HepG2 (cell line): Measurements from ENCODE around the gene GPR62. TPM values are rescaled to one million over a fixed set of nuclear protein-coding genes. Genes with fewer than 3 reads are reported as not detected.

ENCODE experiments used
- CHD4 ChIP-seq: fragments of 200-600 bp; sonication (generic); IDR thresholded peaks from 2 replicates; pipeline ENCODE4 v1.7.0; 2017; ENCODE audit warnings: mild to moderate bottlenecking, low read length, borderline replicate concordance
- ELK4 ChIP-seq: sonication (generic); formaldehyde crosslinking; IDR thresholded peaks from 2 replicates; pipeline ENCODE4 v1.9.0; 2021; ENCODE audit warnings: missing genetic modification reagents, borderline replicate concordance
- KLF16 ChIP-seq, 2 experiments: sonication (generic) in 1 of 2; formaldehyde crosslinking in 1 of 2; IDR thresholded peaks; 2 replicates each; pipeline versions ENCODE4 v1.6.1 to v1.8.0; 2016 to 2023; ENCODE audit warnings: missing genetic modification reagents in 2 of 2, missing compliant biosample characterization in 1 of 2
- MAFF ChIP-seq: IDR thresholded peaks from 2 replicates; pipeline ENCODE4 v1.6.1; 2011; ENCODE audit warnings: low read depth, low read length, improper control_type of control experiment
- NFAT5 ChIP-seq: sonication (generic); formaldehyde crosslinking; IDR thresholded peaks from 2 replicates; pipeline ENCODE4 v1.4.0; 2020; ENCODE audit warnings: missing genetic modification reagents
- PCBP2 ChIP-seq: fragments of 200-400 bp; formaldehyde crosslinking; optimal IDR thresholded peaks from 2 replicates; pipeline ENCODE3; 2018; ENCODE audit warnings: low read length, low read depth; ENCODE audit not compliant: poor library complexity, severe bottlenecking
- RBFOX2 ChIP-seq: fragments of 200-400 bp; formaldehyde crosslinking; IDR thresholded peaks from 2 replicates; pipeline ENCODE4 v1.6.1; 2017; ENCODE audit warnings: low read depth, mild to moderate bottlenecking, low read length
- RFX5 ChIP-seq: IDR thresholded peaks from 2 replicates; pipeline ENCODE4 v1.6.1; 2011; ENCODE audit warnings: low read depth, low read length, improper control_type of control experiment
- TAF15 ChIP-seq: fragments of 200-400 bp; formaldehyde crosslinking; IDR thresholded peaks from one replicate; pipeline ENCODE4 v1.6.1; 2018; ENCODE audit warnings: mild to moderate bottlenecking, low read depth, low read length; ENCODE audit not compliant: poor library complexity, severe bottlenecking
- TGIF2 ChIP-seq: IDR thresholded peaks from 2 replicates; pipeline ENCODE4 v1.6.1; 2016; ENCODE audit warnings: control low read depth, missing compliant biosample characterization
- THAP8 ChIP-seq: sonication (generic); formaldehyde crosslinking; IDR thresholded peaks from 2 replicates; pipeline ENCODE4 v1.5.1; 2020; ENCODE audit warnings: missing genetic modification reagents, mild to moderate bottlenecking, borderline replicate concordance
- ZBTB26 ChIP-seq: IDR thresholded peaks from 2 replicates; pipeline ENCODE4 v1.6.1; 2016; ENCODE audit warnings: missing compliant biosample characterization, missing genetic modification reagents, borderline replicate concordance
- ZFP36 ChIP-seq: fragments of 150-350 bp; IDR thresholded peaks from 2 replicates; pipeline ENCODE4 v1.6.1; 2018; ENCODE audit warnings: borderline replicate concordance, low read length, low read depth; ENCODE audit not compliant: partially characterized antibody
- ZNF207 ChIP-seq: fragments of 450-650 bp; IDR thresholded peaks from 2 replicates; pipeline ENCODE4 v1.6.1; 2016; ENCODE audit warnings: antibody characterized with exemption, borderline replicate concordance
- ZNF264 ChIP-seq: sonication (generic); formaldehyde crosslinking; IDR thresholded peaks from 2 replicates; pipeline ENCODE4 v1.4.0; 2020; ENCODE audit warnings: missing genetic modification reagents
- ZNF737 ChIP-seq: sonication (generic); formaldehyde crosslinking; IDR thresholded peaks from 2 replicates; pipeline ENCODE4 v1.5.0; 2020; ENCODE audit warnings: missing genetic modification reagents, mild to moderate bottlenecking, borderline replicate concordance
- ZNF790 ChIP-seq: sonication (generic); formaldehyde crosslinking; IDR thresholded peaks from 2 replicates; pipeline ENCODE4 v1.8.0; 2022; ENCODE audit warnings: missing genetic modification reagents, mild to moderate bottlenecking, borderline replicate concordance
- ZZZ3 ChIP-seq: sonication (generic); formaldehyde crosslinking; IDR thresholded peaks from 2 replicates; pipeline ENCODE4 v1.4.0; 2020; ENCODE audit warnings: missing genetic modification reagents, mild to moderate bottlenecking, borderline replicate concordance
- polyA plus RNA-seq, 8 experiments: library from polyadenylated mRNA; depleted of rRNA in 3 of 8; stranded (reverse) in 7 of 8; unstranded in 1 of 8; fragments of >200 nt; fragmentation: Illumina TruSeq in 4 of 8; extraction: Trizol in 4 of 8; gene quantifications; 2 replicates each; pipeline versions ENCODE4 v1.2.1 to v1.2.3, GENCODE V29; 2011 to 2016; ENCODE audit warnings: low read depth in 4 of 8, missing spikeins in 1 of 8, mixed read lengths in 1 of 8; ENCODE audit not compliant: insufficient read depth in 1 of 8
- total RNA-seq, 5 experiments: library from RNA; depleted of rRNA; stranded (reverse); fragments of >200 nt; fragmentation: Illumina TruSeq; extraction: Trizol; gene quantifications; 2 replicates each; pipeline ENCODE4 v1.2.3, GENCODE V29; 2016; ENCODE audit warnings: low read depth in 1 of 5

The GPR62 gene
- total and polyA plus RNA-seq, 2 of the 13 experiments (the other 11 are each of a cell fraction or from before 2014, with no cell fraction given) = not detected

- TF ChIP-seq ZFP36 = no peak
- TF ChIP-seq ZNF207 = no peak
- 0 out of 2 replicates have a peak, but pooled peaks have one; percentile 51 for TF ChIP-seq ZNF790 (CRISPR knock-in tag)
- no peak for TF ChIP-seq MAFF
- TF ChIP-seq RBFOX2 = peak; percentile 93
- peak; percentile 66; the same call in 1 of the 2 replicates for TF ChIP-seq NFAT5
- TF ChIP-seq TAF15 = peak; percentile 52
- TF ChIP-seq CHD4 = no peak
- TF ChIP-seq THAP8 (CRISPR knock-in tag) = no peak
- TF ChIP-seq ELK4 (CRISPR knock-in tag) = no peak
- TF ChIP-seq ZNF737 (CRISPR knock-in tag) = peak; percentile 55; the same call in 1 of the 2 replicates
- TF ChIP-seq ZNF264 (CRISPR knock-in tag) = peak; percentile 84; the same call in 1 of the 2 replicates
- no peak for TF ChIP-seq RFX5
- TF ChIP-seq ZZZ3 (CRISPR knock-in tag) = peak; percentile 86
- TF ChIP-seq PCBP2 = no peak
- TF ChIP-seq KLF16 (CRISPR knock-in tag; IDR thresholded peaks at IDR 0.05) = peak in 1 of 2 experiments; percentile 94; a peak in 1 of 4 replicates
- TF ChIP-seq ZBTB26 (CRISPR knock-in tag) = peak; percentile 83
- peak; percentile 92 for TF ChIP-seq TGIF2 (CRISPR knock-in tag)
Measured at GRCh38 chr3:51941798-51942602, 13.2 kb upstream of the GPR62 start, which contains the start of the genes PARP3 and RRP9 (continued).
